HL-60/S4 (cell line): ENCODE measurements around the gene KSR2.

Experiments
- in situ Hi-C: fragments of 300-500 bp; cut with MboI; formaldehyde crosslinking; loops from 2 replicates; pipeline ENCODE4 v1.14.3; 2022; ENCODE audit warnings: low sequenced_read_pairs

Gene KSR2

DNA sequence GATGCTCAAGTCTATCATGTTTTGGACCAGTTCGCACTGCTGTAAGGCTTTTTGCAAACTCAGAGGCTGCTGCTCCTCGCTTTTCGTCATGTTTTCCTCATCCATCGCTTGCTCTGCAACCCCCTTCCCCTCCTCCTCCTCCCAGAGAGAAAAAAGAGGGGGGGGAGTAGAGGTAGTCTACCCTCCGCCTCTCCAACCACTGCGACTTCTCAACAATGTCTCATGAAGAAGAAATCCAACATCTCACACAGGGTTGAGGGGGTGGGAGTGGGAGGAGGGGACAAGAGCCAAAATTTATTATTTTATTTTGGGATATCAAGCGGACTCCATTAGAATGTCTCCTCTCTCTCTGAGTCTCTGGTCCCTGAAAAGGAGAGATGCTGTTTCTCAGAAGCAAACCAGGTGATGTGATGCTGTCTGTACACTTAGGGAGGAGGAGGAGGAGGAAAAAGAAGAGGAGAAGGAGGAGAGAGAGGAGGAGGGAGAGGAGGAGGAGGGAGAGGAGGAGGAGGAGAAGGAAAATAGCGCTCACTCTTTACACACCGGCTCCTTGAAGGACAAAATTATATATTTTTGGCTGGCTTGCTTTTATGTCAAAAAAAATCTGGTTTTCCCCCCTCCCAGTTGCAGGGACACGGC lies 520 bp downstream of the KSR2 start:
- in situ Hi-C loops, result no loop called here

DNA sequence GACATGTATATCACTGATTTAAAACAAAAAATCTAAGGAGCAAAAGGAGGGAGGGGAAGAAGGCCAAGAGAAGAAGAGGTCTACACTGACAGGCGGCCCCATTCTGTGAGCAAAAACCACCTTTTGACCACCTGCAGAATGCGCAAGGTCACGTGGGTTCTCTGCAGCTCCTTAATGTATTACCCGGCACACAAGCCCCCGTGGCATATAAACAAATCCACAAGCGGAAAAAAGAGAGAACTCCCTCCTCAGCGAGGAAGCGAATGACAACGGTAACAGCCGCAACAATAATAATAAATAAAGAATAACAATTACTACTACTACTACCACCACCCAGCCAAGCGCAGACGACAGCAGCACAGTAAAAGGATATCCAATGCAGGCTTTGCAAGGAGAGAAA lies 1.3 kb downstream of the KSR2 start:
- in situ Hi-C loops, result no loop called here

DNA sequence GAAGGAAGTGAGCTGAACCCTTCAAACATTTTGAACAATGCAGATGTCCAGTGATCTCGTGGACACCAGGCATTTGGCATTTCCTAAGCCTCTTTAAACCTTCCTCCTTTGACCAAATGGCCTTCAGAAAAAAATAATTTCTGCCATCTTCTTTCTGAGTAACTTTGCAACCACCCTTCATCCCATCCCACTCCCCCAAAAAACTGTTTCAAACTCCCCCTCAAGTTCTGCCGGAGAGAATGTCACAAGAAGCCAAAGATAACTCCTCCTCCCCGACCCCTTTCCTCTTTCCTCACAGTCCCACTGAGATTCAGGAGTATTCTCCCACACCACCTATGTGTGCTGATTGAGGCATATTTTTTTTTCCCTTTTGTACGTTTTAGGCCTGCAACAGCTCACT lies 1.7 kb downstream of the KSR2 start:
- in situ Hi-C loops, result no loop called here

DNA sequence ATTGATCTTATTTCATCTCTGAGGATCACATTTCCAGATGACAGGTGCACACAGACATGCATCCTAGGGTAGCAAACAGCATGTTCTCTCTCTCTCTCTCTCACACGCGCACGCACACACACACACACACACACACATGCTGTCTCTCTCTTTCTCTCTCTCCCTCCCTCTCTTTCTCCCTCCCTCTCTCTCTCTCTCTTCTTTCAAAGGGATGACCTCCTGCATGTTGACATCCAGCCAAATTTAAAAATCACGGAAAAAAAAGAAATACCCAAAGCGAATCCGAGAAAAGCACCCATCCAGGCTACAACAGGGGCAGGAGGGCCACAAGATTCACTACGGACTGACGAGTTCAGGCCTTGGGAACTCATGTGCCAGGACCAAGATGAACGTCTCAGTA lies 2.3 kb downstream of the KSR2 start:
- in situ Hi-C loops, result no loop called here

DNA sequence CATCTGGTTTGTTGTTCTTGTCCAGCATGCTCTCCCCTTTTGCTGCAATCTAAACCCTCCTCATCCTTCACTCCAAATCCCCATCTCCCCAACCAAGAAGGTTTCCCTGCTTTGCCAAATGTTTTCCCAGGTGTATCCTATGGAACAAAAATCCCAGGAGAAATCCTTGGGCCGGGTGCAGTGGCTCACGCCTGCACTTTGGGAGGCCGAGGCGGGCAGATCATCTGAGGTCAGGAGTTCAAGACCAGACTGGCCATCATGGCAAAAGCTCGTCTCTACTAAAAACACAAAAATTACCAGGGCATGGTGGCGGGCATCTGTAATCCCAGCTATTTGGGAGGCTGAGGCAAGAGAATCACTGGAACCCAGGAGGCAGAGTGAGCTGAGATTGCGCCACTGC lies 5.0 kb downstream of the KSR2 start:
- in situ Hi-C loops, result no loop called here

DNA sequence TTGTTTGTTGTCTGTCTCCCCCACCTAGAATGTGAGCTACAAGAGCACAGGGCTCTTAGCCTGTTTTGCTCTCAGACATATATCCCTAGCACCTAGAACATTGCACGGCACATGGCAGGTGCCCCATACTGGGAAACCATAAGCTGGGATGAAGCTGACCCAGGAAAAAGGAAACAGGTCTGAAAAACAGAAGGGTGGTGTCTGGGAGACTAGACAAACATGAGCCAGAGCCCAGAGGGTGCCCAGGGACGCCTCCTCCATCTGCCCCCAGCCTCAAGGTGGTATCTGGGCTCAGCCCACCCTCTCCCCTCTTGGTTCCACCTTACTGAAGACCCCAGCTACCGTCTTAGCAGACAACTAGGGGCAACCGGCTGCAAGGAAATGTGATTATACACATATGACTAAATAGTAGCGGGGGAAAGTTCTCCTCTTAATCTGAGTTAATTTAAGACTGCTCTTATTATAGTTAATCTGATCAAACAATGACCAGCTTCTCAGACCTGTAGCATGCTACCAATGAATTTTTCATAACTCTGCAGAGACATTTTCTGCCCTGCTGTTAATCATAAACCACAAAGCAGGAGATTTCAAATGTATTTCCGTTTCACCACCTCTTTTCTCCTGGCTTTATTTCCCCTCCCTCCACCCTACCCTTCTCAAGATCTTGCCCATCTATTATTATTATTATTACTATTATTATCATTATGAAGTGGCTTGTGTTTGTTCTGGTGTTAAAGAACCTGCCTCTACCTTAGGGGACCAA lies 31.9 kb downstream of the KSR2 start:
- in situ Hi-C loops, result no loop called here

DNA sequence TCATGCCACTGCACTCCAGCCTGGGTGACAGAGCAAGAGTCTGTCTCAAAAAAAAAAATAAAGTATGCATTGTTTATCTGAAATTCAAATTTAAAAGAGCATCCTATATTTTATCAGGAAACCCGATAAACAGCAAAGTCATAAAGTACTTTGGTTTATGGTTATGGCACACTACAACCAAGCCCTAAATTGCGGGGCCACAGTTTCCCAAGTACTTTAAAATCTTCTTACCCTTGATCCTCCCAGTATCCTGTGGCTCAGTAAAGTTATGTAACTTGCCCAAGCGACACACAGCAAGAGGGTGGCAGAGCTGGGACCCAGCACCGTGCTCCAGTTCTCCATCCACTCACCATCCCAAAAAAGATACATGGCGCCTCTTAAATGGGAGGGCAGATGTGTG lies 35.2 kb downstream of the KSR2 start:
- in situ Hi-C loops, result no loop called here

DNA sequence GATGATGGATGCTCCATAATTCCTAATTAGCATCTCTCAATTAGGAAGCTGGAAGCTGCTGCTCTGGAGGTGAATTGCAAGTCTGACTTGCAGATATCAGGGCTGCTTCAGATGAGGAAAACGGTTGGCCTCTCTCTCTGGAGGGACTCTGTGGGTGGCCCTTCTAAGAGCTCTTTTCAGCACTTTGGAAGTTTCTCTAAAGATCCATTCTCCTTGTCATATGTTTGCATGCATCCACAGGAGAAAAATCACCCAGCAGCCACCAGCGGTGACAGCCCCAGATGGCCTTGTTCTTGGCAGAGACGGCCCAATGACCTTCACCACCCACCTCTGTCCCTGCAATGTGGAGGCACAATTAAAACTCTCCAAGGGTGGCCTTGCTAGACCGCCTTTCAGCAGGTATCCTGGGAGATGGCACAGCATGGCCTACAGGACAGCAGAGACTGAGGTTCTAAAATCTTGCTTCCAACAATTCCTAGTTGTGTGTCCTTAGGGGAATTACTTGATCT lies 42.3 kb downstream of the KSR2 start:
- in situ Hi-C loops, result no loop called here

DNA sequence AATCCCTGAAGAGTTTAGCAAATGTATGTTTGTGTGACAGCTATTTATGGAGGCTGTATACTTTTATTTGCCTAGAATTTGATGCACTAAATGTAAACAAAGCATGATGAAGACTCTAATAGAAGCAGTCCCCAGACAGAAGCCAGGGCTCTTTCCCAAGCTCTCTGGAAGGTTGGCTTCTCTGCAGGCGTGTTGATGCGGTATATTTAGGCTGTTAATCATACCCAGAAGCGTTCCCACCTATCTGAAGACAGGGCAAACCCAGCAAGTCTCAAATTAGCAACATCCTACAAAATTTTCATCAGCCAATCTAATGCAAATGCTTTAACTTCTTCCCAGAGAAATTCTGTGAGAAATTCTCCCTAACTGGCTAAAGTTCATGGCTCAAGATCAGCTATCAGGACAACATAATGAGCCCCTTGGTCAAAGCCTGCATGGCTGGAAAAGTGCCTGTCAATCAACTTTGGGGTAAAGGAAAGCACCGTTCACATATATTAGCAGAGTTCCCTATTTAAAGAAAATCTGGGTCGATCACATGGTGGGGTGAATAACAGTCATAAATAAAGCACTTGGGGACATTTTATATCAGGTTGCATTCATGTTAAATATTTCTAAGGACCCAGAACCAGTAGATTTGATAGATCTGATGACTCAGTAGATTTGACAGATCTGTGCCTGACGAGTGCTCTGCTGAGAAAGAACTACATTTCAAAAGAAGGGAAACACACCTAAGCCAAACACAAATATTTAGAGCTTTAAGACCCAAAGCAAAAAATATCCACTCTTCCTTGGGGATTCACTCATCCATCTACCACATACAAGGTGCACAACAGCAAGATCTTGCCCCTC lies 46.6 kb downstream of the KSR2 start:
- in situ Hi-C loops, result no loop called here

DNA sequence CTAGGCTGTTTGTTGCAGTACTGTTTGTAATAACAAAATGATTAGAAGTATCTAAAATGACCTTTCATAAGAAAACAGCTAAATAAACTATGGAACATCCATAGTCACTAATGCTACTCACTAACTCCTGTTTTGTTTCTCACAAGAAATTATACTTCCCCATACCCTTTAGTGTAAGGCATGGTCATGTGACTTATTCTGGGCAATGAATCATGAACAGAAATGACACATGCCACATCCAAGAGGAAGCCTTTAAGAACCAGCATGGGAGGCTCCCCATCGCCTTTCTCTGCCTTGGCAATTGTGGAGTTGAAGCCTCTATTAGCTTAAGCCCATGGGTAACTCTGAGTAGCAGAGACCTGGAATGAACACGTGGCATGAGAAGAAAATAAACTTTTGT lies 49.3 kb downstream of the KSR2 start:
- in situ Hi-C loops, result no loop called here

DNA sequence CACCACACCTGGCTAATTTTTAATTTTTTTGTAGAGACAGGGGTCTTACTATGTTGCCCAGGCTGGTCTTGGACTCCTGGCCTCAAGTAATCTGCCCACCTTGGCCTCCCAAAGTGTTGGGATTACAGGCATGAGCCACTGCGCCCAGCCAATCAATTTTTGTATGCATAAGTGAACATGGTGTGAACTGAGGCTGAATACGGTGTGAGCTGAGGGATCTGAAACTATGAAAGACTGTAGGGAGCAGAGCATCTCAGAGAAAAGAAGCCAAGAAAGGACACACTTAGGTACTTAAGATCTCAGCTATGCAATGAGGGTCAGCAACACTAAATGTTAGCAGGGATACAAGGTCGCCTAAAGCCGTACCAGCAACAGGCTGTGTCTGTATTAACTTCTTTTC lies 54.1 kb downstream of the KSR2 start:
- in situ Hi-C loops, result no loop called here

DNA sequence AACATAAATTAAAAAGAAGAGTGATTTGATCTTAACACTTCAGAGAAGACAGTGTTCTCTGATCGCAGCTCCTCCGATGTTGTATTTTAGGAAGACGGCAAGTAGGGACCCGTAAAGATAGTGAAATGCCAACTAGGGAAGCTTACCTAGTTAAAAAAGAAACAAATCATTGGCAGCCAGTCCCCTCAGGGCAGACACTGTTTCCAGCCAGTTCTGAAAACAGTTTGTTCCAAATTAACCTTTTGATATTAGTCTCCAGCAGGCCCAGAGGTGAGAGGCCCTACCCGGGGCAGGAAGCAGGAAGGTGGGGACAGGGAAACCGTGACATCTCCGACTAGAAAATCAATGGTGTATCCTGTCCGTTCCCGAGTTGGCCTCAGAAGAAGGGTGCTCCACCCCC lies 56.0 kb downstream of the KSR2 start:
- in situ Hi-C loops, result no loop called here

DNA sequence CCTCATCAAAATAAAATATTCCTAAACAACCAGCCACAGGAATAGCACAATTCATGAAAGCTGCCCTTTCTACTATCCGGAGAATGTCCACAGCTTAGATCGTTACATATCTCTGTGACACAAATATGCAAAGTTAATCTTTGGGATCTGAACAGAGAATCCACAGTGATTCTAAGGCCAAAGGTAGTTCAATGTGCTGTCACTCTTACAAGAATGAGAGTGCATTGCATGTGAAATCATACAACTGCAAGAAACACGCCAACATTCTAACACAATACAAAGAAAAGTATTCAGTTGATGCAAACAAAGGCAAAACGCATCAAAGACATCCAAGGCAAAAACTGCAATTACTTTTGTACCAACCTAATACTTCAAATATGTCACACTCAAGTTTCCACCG lies 60.4 kb downstream of the KSR2 start:
- in situ Hi-C loops, result no loop called here

DNA sequence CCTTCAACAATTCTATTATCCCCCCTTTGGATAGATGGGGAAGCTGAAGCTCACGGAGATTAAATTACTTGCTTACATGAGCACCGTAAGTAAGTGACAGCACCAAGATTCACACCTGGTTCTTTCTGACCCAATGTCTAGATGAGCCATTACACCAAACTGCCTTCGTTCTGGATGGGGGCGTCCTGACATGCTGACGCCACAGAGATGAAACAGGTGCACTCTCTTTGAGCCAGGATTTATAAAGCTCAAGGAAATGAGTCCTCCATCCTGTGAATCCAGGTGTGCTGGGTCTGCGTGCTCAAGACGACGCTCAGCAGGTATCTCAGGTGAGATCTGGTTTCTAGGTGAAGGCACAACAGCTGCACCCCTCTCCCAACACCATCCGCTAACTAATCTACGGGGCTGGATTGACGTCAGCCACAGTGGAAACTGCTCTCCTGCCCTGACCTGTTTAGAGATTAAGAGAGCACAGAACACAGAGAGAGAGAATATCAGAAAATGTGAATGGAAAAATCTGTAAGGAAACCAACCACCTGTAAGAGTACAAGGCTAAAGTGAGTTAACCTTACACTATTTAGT lies 61.6 kb downstream of the KSR2 start:
- in situ Hi-C loops, result no loop called here

DNA sequence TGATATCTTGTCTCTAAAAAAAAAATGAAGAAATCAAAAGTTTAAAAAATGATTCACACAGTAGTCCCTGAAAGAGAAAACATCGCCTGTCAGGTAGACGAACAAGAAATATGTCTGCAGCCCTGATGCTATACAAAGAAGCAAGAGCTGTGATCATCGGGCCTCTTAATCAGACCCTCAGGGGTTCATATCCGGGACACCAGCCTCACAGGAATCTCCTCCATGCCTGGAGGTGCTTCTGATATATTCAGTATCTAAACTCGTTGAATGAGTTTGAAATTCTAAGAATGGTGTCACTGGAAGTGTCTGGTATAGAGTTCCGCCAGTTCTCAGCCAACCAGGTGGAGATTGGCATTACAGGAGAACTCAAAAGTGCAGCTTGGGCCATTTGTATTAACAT lies 64.7 kb downstream of the KSR2 start:
- in situ Hi-C loops, result no loop called here

DNA sequence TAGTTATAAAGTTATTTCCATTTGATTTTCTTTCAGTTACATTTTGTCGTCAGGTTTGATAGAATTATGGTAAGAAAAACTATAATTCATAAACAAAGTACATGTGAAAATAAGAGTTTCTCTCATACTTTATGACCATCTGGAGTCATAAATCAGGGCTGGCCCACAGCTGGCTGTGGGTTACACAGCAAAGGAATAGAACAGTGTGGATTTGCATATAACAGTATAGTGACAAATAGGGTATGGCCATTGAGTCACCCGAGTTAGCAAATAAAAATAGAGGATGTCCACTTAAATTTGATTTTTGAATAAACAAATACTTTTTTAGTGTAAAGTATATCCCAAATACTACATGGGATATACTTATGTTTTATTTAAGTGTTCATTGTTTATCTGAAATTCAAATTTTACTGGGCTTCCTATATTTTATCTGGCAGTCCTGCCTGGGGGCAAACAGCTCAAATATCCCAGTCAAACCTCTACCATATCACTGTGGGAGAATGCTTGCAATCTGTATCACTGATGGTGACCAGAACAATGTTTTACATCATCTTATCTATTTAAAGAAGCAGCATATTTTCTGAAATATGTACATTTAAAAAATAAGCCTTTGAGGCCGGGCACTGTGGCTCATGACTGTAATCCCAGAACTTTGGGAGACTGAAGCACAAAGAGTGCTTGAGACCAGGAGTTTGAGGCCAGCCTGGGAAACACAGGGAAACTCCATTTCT lies 65.5 kb downstream of the KSR2 start:
- in situ Hi-C loops, result no loop called here

DNA sequence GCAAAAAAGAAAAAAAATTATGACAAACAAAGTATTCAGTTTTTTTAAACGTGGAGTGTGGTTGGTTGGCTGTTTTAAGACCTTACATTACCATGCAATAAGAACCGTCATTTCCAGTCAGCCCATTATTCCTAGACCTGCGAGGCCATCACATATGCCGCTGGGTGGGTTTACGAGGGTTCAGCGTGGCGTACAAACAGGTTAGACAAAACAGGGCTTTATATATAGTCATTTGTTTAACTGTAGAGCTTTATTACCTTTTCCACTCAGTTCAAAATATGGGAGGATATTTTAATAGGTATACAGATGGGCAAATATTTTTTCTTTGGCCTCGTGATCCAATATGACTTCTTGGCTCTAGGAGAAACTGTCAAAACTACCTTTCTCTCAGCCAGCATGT lies 67.2 kb downstream of the KSR2 start:
- in situ Hi-C loops, result no loop called here

DNA sequence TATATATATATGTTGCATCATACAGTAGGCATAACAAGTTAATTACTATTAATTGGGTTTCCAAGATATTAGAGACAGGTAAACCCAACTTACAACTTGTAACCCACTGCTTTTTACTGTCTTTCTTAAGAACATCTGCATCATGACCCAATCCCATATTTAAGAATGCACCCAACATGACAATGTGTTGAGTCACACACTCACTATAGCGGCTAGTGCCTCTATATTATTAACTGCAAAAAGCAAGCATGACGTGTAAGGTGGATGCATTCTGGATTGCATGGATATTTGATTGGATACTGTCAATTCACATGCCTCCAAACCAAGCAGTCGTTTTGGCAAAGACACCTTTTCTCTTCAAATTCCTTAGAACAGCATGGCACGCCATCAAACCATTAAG lies 68.2 kb downstream of the KSR2 start:
- in situ Hi-C loops, result no loop called here

DNA sequence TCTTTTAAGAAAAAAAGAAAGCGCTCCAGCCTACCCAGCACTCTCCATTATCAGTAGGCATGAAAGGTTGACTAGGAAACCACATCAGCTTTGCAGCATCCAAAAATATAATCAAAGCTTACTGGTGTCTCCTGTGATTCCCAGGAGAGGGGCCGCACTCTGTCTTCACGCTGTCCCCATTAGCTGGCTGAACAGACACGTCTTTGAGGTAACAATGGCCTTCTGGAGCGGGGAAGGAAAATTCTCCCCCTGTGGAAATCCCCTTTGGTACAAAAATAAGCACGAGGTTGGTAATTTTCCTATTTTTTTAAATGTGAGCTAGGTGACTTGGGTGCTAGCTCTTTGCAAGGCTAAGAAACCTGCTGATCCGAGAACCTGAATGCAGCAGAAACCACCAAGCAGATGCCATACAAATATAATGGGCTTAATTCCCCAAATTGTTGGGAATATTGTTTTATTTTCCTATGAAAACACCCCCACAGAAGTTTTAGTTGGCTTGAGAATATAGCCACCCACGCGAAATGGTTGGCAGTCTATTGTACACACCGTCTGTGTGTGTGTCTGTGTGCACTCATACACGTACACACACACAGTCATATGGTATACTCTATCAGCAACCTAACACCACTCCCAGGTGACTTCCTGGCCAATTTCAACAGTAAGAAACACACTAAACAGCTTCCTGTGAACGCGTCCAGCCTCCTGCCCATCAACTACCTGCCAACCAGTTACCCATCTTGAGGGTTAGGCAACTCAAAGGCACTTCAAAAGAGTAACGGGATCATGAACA lies 71.2 kb downstream of the KSR2 start:
- in situ Hi-C loops, result no loop called here

DNA sequence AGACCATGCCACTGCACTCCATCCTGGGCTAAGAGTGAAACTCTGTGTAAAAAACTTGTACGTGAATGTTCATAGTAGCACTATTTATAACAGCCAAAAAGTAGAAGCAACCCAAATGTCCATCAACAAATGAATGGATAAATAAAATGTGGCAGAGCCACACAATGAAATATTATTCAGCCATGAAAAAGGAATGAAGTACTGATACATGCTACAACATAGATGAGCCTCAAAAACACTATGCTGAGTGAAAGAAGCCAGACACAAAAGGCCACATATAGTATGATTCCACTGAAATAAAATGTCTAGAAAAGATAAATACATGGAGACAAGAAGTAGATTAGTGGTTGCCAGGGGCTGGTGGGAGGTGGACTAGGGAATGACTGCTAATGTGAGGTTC lies 72.8 kb downstream of the KSR2 start:
- in situ Hi-C loops, result no loop called here
